GM19452 (cell line): ENCODE measurements around the gene EXOC4.

ENCODE experiments used
- ATAC-seq: cut with Tn5 transposase; IDR thresholded peaks from one replicate; pipeline ENCODE4 v1.9.1; 2021; ENCODE audit not compliant: unreplicated experiment

EXOC4 gene

GRCh38 chr7:133739817-133740216, 486.9 kb downstream of the EXOC4 start:
- ATAC-seq: no peak

GRCh38 chr7:133741078-133741477, 488.2 kb downstream of the EXOC4 start:
- ATAC-seq: no peak

DNA sequence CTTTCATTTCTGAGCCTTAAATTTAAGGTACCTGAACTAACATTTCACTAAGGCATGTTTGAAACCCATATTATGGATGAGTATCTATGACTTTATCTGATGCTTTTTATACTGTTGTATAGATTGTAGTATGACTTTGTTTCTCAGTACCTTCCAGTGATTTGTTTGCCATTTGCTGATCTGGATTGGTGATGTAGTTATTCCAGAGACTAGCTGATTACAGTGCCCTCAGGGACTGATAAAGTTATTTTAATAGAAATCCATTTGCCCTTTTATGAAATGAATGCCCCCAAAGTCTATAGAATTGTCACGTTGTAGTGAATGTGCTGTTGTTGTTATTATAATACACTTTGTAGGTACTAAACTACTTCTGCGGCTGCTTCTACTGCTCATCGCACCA, 488.8 kb downstream of the EXOC4 start:
- no peak for ATAC-seq

GRCh38 chr7:133742709-133743538, 490.0 kb downstream of the EXOC4 start:
- no peak for ATAC-seq

- ATAC-seq: no peak
Measured at GRCh38 chr7:133744451-133744850, 491.6 kb downstream of the EXOC4 start.

- ATAC-seq: no peak
Measured at GRCh38 chr7:133746305-133746704, 493.4 kb downstream of the EXOC4 start.

DNA sequence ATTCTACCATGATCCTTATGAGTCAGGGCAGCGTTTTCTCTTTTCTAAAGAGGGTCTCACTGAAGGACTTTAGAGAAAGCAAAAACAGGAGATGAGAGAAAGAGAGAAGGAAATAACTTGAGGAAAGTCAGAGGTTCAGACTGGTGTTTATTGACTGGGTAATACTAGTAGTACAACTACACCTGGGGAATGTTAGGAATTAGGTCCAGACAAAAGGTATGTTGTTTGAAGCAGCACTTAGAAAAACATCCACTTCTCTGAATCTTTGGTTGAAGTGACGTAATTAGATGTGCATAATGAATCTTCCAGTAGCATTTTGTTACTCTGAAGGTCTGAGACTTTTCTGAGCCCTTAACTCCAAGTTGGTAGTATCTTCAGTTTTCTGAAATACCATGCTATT, 494.0 kb downstream of the EXOC4 start:
- ATAC-seq: no peak

DNA sequence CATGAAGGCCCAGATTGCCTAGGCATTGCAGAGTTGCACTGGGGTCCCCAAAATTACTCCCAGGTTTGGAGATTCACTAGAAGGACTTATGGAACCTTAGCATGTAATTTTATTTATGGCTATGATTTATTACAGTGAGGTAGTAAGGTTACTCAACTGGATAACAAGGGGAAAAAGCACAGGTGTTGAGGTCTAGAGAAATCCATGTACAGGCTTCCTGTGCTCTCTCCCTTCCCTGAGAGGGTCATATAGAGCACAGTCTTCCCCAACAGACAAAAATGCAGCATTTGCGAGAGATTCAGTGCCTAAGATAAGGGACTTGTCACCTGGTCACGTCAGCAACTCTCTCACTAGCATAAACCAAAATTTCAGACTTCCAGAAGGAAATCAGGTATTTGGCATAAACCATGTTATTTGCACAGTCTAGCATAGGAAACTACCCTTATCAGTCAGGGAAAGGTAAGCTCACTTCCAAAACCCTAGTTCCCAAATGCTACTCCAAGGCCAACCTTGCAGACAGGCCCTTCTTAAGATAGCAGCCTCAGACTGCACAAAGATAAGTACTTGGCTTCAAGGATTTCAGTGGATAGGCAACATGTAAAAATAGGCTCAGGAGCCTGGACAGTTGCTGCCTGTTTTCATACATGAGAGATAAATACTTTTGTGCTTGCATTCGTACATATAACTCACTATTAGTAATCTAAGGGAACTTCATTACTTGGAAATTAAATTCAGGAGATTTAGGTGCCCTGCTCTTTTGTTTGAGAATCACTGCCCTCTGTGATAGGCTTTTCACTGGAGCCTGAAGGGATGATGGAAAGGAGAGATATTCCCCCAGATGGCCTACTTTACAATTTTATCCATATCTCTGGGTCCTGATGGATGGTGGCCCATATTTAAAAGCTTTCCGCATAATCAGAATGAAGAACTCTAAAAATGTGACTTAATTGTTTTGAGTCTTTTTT, 495.8 kb downstream of the EXOC4 start:
- ATAC-seq: no peak

DNA sequence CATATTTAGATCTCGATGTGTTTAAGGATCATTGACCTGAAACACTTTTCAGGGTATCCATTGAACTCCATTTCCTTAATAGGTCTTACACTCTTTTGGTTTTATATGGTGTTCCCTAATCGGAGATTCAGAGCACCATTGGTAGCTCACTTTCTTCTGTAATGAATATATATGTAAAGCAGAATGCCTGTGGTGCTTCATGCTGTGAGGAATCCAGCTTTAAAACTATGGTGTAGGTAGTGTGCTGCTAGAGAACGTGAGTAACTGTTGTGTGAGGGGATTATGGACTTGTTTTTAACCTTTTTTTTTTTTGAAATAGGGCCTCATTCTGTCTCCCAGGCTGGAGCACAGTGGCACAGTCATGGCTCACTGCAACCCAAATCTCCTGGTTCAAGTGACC, 497.4 kb downstream of the EXOC4 start:
- ATAC-seq: no peak

DNA sequence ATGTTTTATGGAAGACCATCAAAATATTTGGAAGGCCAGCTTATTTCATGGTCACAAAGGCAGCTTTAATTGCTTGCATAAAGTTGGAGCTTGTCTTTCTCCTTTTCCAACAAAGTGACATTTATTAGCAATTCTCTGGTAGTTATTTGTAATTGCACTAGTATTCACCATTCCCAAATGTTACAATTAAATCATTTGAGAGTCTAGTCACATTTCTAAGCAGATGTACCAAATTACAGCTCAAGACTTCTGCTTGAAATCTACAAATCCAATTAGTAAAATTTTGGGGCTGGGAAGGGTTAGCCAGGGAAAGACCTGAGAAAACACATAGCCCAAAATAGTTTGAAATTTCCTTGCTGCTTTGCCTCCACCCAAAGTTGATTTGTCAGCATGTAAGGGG, 498.2 kb downstream of the EXOC4 start:
- no peak for ATAC-seq

- no peak for ATAC-seq
Measured at GRCh38 chr7:133753513-133753912, 500.6 kb downstream of the EXOC4 start.

GRCh38 chr7:133754708-133755107, 501.8 kb downstream of the EXOC4 start:
- ATAC-seq: no peak

- no peak for ATAC-seq
Measured at GRCh38 chr7:133755901-133756300, 503.0 kb downstream of the EXOC4 start.

DNA sequence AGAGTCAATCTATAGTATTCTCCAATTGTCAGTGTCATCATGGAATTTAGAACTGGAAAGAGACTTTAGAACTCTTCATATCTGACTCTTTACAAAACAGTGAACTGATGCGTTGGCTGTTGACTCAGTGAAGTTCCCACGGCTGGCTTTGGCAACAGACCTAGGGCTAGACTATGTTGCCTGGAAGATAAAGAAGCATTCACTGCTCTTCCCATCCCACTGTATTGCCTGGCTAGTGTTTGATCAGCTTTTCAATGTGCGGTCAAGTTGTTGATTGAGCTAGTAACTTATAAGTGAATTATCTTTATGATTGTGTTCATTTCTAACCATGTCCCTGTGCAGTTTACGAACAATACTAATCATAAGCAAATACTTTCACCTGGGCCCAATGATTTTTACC, 508.6 kb downstream of the EXOC4 start:
- ATAC-seq: no peak

GRCh38 chr7:133763076-133763640, 510.3 kb downstream of the EXOC4 start:
- no peak for ATAC-seq

GRCh38 chr7:133769668-133770067, 516.8 kb downstream of the EXOC4 start:
- ATAC-seq: no peak

DNA sequence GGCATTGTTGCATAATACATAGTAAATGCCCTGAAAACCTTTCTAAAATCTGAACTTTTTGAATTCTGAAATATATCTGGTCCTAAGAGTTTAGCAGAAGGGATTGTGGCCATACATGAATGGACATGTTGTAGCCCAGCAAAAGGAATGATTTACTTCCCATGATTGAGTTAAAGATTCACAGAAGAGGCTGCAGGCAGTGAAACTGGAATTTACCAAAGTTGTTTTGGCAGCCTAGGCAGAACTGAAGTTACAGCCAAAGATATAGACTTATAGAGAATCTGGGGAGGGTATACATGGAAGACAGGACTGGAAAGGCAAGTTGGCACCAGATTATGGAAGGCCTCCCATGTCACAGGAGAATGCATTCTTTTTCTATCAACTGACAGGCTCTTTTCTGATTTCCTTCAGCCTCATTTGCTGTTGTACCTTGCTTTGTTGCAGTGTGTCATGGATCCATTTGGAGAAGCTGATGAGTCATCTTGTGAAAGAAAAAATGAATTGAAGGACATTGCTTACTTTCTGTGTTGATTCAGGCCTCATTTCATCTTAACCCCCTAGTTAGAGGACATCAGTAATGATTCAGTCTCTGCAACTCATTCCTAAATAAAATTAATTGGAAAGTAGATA, 518.1 kb downstream of the EXOC4 start:
- ATAC-seq: no peak

- no peak for ATAC-seq
Measured at GRCh38 chr7:133771788-133772419, 519.0 kb downstream of the EXOC4 start.

GRCh38 chr7:133773601-133774000, 520.7 kb downstream of the EXOC4 start:
- no peak for ATAC-seq

DNA sequence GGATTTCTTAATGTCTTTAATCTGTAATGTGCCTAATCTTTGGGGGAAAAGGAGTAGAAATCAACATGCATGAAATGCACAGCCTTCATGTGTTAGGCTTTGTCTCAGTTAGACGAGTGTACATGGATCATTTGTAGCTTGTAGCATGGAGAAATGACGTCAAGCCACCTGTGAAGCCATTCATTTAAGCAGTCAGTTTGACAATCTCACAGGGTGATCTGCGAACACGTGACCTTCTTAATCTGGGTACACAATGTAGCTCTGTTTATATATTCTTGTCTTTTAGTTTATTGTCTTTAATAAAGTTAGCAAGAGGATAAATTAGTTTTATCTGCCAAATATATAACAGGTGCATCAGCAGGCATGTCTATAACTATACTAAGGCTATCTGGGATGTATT, 522.3 kb downstream of the EXOC4 start:
- ATAC-seq: no peak

GRCh38 chr7:133776266-133776665, 523.4 kb downstream of the EXOC4 start:
- no peak for ATAC-seq
